Progenitor cell of endocrine pancreas (in vitro differentiated cells): ENCODE results near the gene EME1. TPM values are rescaled to one million over a fixed set of nuclear protein-coding genes. Genes with fewer than 3 reads are reported as not detected.

Source experiments
- DNase-seq: peaks from one replicate; pipeline ENCODE4 v3.0.0; 2021; ENCODE audit warnings: low spot score; ENCODE audit not compliant: unreplicated experiment
- H3K27ac Mint-ChIP-seq: 2 replicates; pipeline ENCODE4 v1.8.0; 2021; ENCODE audit warnings: mild to moderate bottlenecking, moderate library complexity, mixed read lengths
- H3K27me3 Mint-ChIP-seq: 2 replicates; pipeline ENCODE4 v1.8.0; 2021; ENCODE audit warnings: mixed read lengths
- H3K36me3 Mint-ChIP-seq: 2 replicates; pipeline ENCODE4 v1.8.0; 2022; ENCODE audit warnings: mixed read lengths; ENCODE audit not compliant: insufficient read depth
- H3K4me1 Mint-ChIP-seq: 2 replicates; pipeline ENCODE4 v1.8.0; 2021; ENCODE audit warnings: low read depth, mixed read lengths
- H3K4me3 Mint-ChIP-seq: 2 replicates; pipeline ENCODE4 v1.8.0; 2021; ENCODE audit warnings: low read depth, mild to moderate bottlenecking, moderate library complexity, mixed read lengths
- H3K9me3 Mint-ChIP-seq: 2 replicates; pipeline ENCODE4 v1.8.0; 2021; ENCODE audit warnings: low read depth, mixed read lengths
- CTCF ChIP-seq: fragments of 200-600 bp; sonication (generic); IDR thresholded peaks from one replicate; pipeline ENCODE4 v1.5.0; 2021; ENCODE audit warnings: antibody characterized with exemption, mild to moderate bottlenecking; ENCODE audit not compliant: unreplicated experiment
- total RNA-seq: library from RNA; stranded (reverse); gene quantifications from 2 replicates; pipeline ENCODE4 v1.2.1, GENCODE V29; 2021

EME1 gene
- total RNA-seq, 1 donor from 2014 or later: 10.1 TPM

- Mint-ChIP-seq H3K4me1 (peaks cover 17% of the 10 kb centered on the region), H3K4me3 (no peak overlapping the region), H3K27ac (peak overlapping the region; percentile 59)
These were observed 7.2 kb upstream of the EME1 start for GRCh38 chr17:50365649-50366393.

GRCh38 chr17:50367401-50367800 lies 5.6 kb upstream of the EME1 start:
- Mint-ChIP-seq H3K4me3 (no peak overlapping the region), H3K9me3 (no peaks in the 10 kb centered on the region), H3K36me3 (peaks cover 4% of the 10 kb centered on the region), H3K27ac (no peak overlapping the region), H3K4me1 (peaks cover 17% of the 10 kb centered on the region), H3K27me3 (no peaks in the 10 kb centered on the region)
- TF ChIP-seq CTCF: no peak
- DNase-seq: no peak

More at GRCh38 chr17:50365649-50366393, 7.2 kb upstream of the EME1 start:
- no peak for DNase-seq
- no peak for TF ChIP-seq CTCF
- H3K36me3 Mint-ChIP-seq: peaks cover 6% of the 10 kb centered on the region
- H3K27me3 Mint-ChIP-seq: no peaks in the 10 kb centered on the region
- H3K9me3 Mint-ChIP-seq: no peaks in the 10 kb centered on the region

- no peaks in the 10 kb centered on the region for H3K9me3 Mint-ChIP-seq
- H3K27ac Mint-ChIP-seq: peak overlapping the region; percentile 77
- no peak for TF ChIP-seq CTCF
- H3K4me1 Mint-ChIP-seq: peaks cover 15% of the 10 kb centered on the region
- DNase-seq: no peak
- H3K36me3 Mint-ChIP-seq: peaks cover 4% of the 10 kb centered on the region
- peak overlapping the region; percentile 4 for H3K4me3 Mint-ChIP-seq
- no peaks in the 10 kb centered on the region for H3K27me3 Mint-ChIP-seq
These were observed 3.0 kb upstream of the EME1 start for GRCh38 chr17:50370052-50370451.

- no peaks in the 10 kb centered on the region for H3K27me3 Mint-ChIP-seq
- H3K27ac Mint-ChIP-seq: no peak overlapping the region
- H3K4me1 Mint-ChIP-seq: peaks cover 15% of the 10 kb centered on the region
- no peak for DNase-seq
- no peak for TF ChIP-seq CTCF
- peak overlapping the region; percentile 99 for H3K4me3 Mint-ChIP-seq
- H3K36me3 Mint-ChIP-seq: peaks cover 1% of the 10 kb centered on the region
- H3K9me3 Mint-ChIP-seq: no peaks in the 10 kb centered on the region
These were observed 1.5 kb upstream of the EME1 start for GRCh38 chr17:50371526-50371925.

- DNase-seq: no peak
- Mint-ChIP-seq H3K4me3 (peak overlapping the region; percentile 99), H3K27ac (peak overlapping the region; percentile 98), H3K36me3 (peaks cover 1% of the 10 kb centered on the region), H3K4me1 (peaks cover 15% of the 10 kb centered on the region), H3K27me3 (no peaks in the 10 kb centered on the region), H3K9me3 (no peaks in the 10 kb centered on the region)
- no peak for TF ChIP-seq CTCF
These were observed 739 bp upstream of the EME1 start for GRCh38 chr17:50372222-50372757.
